ENCODE measurements around the gene ZBED2. TPM values are rescaled to one million over a fixed set of nuclear protein-coding genes. Genes with fewer than 3 reads are reported as not detected.

Gene ZBED2
- total RNA-seq, 2 donors from 2014 or later: not detected

- H3K27ac ChIP-seq: no peak overlapping the region
- no peak for TF ChIP-seq POLR2A (IDR thresholded peaks at IDR 0.05)
- TF ChIP-seq CTCF (IDR thresholded peaks at IDR 0.05): no peak
- H3K4me3 ChIP-seq: no peak overlapping the region
- intact Hi-C loops (cut with DNase I): no loop called here
- 57 to 74% methylated on average over 5 of the region's 5 CpGs for WGBS, 2 donors
- no peaks in the 10 kb centered on the region for H3K27me3 ChIP-seq
- ATAC-seq (no peak), DNase-seq (no peak)
- no peaks in the 10 kb centered on the region for H3K9me3 ChIP-seq
- H3K4me1 ChIP-seq: peaks cover 8% of the 10 kb centered on the region
- H3K36me3 ChIP-seq (replicated peaks in 1 of 2; ENCODE audit: insufficient read depth in 1 of 2, low read depth in 2 of 2): no peaks in the 10 kb centered on the region
Observed at GRCh38 chr3:111610189-111610588, 15.0 kb upstream of the ZBED2 start.

- Histone ChIP-seq H3K27ac (no peak overlapping the region), H3K9me3 (no peaks in the 10 kb centered on the region), H3K4me3 (no peak overlapping the region), H3K36me3 (replicated peaks in 1 of 2; ENCODE audit: insufficient read depth in 1 of 2, low read depth in 2 of 2) (no peaks in the 10 kb centered on the region), H3K27me3 (no peaks in the 10 kb centered on the region), H3K4me1 (peaks cover 8% of the 10 kb centered on the region)
- intact Hi-C loops (cut with DNase I): no loop called here
- no peak for DNase-seq
- no peak for ATAC-seq
- WGBS, 2 donors: 85 to 89% methylated on average over 2 of the region's 2 CpGs
- no peak for TF ChIP-seq CTCF (IDR thresholded peaks at IDR 0.05)
Observed at GRCh38 chr3:111609700-111610099, 14.6 kb upstream of the ZBED2 start.

- TF ChIP-seq POLR2A (IDR thresholded peaks at IDR 0.05): no peak
- H3K4me3 ChIP-seq: no peak overlapping the region
- H3K36me3 ChIP-seq (replicated peaks in 1 of 2; ENCODE audit: insufficient read depth in 1 of 2, low read depth in 2 of 2): no peaks in the 10 kb centered on the region
- no peaks in the 10 kb centered on the region for H3K9me3 ChIP-seq
- no peaks in the 10 kb centered on the region for H3K27me3 ChIP-seq
- no peak for DNase-seq
- no peak overlapping the region for H3K27ac ChIP-seq
- ATAC-seq: no peak
- intact Hi-C loops (cut with DNase I): no loop called here
- H3K4me1 ChIP-seq: peaks cover 8% of the 10 kb centered on the region
- 90% methylated on average over 2 of the region's 2 CpGs for WGBS, 2 donors
Observed at GRCh38 chr3:111608383-111608782, 13.2 kb upstream of the ZBED2 start.

- intact Hi-C loops (cut with DNase I): no loop called here
- Histone ChIP-seq H3K27ac (no peak overlapping the region), H3K9me3 (no peaks in the 10 kb centered on the region), H3K36me3 (replicated peaks in 1 of 2; ENCODE audit: insufficient read depth in 1 of 2, low read depth in 2 of 2) (no peaks in the 10 kb centered on the region), H3K4me1 (peaks cover 8% of the 10 kb centered on the region), H3K27me3 (no peaks in the 10 kb centered on the region), H3K4me3 (no peak overlapping the region)
- DNase-seq: no peak
- WGBS, 2 donors: 78 to 89% methylated on average over 3 of the region's 3 CpGs
- TF ChIP-seq CTCF (IDR thresholded peaks at IDR 0.05): no peak
- TF ChIP-seq POLR2A (IDR thresholded peaks at IDR 0.05): no peak
- no peak for ATAC-seq
Observed at GRCh38 chr3:111607240-111607920, 12.2 kb upstream of the ZBED2 start.

GRCh38 chr3:111605493-111605892 lies 10.3 kb upstream of the ZBED2 start:
- Histone ChIP-seq H3K9me3 (no peaks in the 10 kb centered on the region), H3K27ac (no peak overlapping the region), H3K4me1 (peaks cover 8% of the 10 kb centered on the region), H3K36me3 (replicated peaks in 1 of 2; ENCODE audit: insufficient read depth in 1 of 2, low read depth in 2 of 2) (no peaks in the 10 kb centered on the region), H3K4me3 (no peak overlapping the region), H3K27me3 (no peaks in the 10 kb centered on the region)
- no peak for DNase-seq
- WGBS, 2 donors: 77 to 78% methylated on average over 2 of the region's 2 CpGs
- TF ChIP-seq CTCF (IDR thresholded peaks at IDR 0.05) (no peak), POLR2A (IDR thresholded peaks at IDR 0.05) (no peak)
- intact Hi-C loops (cut with DNase I): no loop called here
- ATAC-seq: no peak

Data from body of pancreas (tissue), 4 donors.